KBM-7 (cell line): ENCODE measurements around the gene ADIRF.
"Not testable (repeated sequence)": the region's sequence is repeated elsewhere in the genome, so short reads cannot be mapped to it uniquely, and the experiment has no call there.

Experiments used
- DNase-seq: peaks from one replicate; pipeline ENCODE4 v3.0.0-alpha.2; 2015
- in situ Hi-C: fragments of 300-500 bp; cut with MboI; formaldehyde crosslinking; loops from 2 replicates; pipeline ENCODE4 v1.14.3; 2020; ENCODE audit warnings: low sequenced_read_pairs, low pct_unique_long_range_greater_than_20kb, mixed read lengths

The ADIRF gene

GRCh38 chr10:87009134-87009696, 40.9 kb downstream of the ADIRF start:
- in situ Hi-C loops, DNase-seq: not testable (repeated sequence)

DNA sequence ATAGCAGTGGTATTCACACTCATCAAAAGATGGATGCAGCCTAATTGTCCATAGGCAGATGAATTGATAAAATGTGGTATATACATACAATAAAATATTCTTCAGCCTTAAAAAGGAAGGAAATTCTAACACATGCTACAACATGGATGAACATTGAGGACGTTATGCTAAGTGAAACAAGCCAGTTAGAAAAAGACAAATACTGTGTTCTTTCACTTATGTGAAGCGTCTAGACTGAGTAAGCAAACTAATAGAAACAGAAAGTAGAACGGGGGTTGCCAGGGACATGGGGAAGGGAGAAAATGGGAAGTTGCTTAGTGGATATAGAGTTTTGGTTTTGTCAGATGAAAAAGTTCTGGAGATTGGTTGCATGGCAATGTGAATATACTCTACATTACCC, 45.2 kb downstream of the ADIRF start:
- in situ Hi-C loops, result not testable (repeated sequence)
- DNase-seq, result peak; percentile 21

- in situ Hi-C loops, DNase-seq: not testable (repeated sequence)
Observed at GRCh38 chr10:87014986-87015716, 46.9 kb downstream of the ADIRF start.

GRCh38 chr10:87018127-87018526, 49.8 kb downstream of the ADIRF start:
- DNase-seq, in situ Hi-C loops: not testable (repeated sequence)

GRCh38 chr10:87019066-87019465, 50.8 kb downstream of the ADIRF start:
- in situ Hi-C loops, result not testable (repeated sequence)

GRCh38 chr10:87019504-87019903, 51.2 kb downstream of the ADIRF start:
- DNase-seq, in situ Hi-C loops: not testable (repeated sequence)

More at GRCh38 chr10:87019066-87019465, 50.8 kb downstream of the ADIRF start:
- DNase-seq, result not testable (repeated sequence)

DNA sequence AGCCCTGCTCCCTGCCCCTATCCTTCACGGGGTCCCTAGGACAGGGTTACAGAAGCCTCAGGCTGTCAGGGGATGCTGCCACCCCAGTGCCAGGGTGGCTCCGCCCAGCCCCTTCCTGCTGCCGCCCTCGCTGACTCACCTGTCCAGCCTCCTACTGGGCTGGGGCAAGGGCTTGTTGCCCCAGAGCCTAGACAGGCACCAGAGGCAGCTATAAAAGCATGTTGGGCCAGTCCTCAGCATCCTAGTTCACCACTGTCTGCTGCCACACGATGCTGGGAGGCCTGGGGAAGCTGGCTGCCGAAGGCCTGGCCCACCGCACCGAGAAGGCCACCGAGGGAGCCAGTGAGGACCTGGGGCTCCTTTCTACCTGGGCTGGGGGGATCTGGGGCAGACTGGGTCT, 51.8 kb downstream of the ADIRF start, which contains the start of gene FAM25A:
Gene FAM25A, plus strand, starts transcription at position 239 of the 400 bp plus-strand sequence. Its CDS starts 31 bp downstream, at position 270.
- in situ Hi-C loops, DNase-seq: not testable (repeated sequence)
